ENCODE data around the gene PABPC3. TPM values are rescaled to one million over a fixed set of nuclear protein-coding genes. Genes with fewer than 3 reads are reported as not detected.

Gene PABPC3
- total RNA-seq, 2 donors from 2014 or later, result 0.15 to 0.35 TPM

GRCh38 chr13:25130944-25131343 is 35.0 kb downstream of the PABPC3 start:
- Mint-ChIP-seq H3K36me3 (ENCODE audit: low read depth) (no peaks in the 10 kb centered on the region), H3K27ac (no peak overlapping the region)
- H3K4me3 ChIP-seq (ENCODE audit: low read length), result no peak overlapping the region

DNA sequence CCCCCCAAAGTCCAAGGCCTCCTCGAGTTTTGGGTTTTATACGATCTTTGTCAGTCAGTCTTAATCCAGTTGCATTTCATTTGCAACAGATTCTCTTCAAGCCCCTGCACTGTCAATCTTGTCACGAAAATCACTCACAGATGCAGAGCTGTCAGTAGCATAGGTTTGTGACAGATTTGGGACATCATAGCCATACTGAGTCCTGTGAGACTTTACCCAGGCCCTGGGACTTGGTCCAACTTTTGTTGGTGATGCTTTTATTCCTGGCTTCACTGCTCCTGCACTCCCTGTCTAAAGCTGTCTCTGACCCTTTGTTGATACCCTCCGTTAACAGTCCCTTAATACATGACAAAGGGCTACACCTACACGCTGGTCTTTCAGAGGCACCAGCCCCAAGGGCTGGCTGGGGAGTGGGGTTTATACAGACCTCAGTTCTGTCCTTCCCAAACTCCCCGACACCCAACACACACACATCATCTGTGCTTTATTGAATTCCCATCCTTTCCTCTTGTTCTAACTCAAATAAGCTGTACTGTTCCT is 36.0 kb downstream of the PABPC3 start:
- Mint-ChIP-seq H3K9me3 (peaks cover 17% of the 10 kb centered on the region), H3K27me3 (ENCODE audit: insufficient read depth) (peaks cover 4% of the 10 kb centered on the region), H3K36me3 (ENCODE audit: low read depth) (no peaks in the 10 kb centered on the region), H3K4me3 (no peak overlapping the region), H3K4me1 (peaks cover 9% of the 10 kb centered on the region), H3K27ac (no peak overlapping the region)
- Histone ChIP-seq H3K9ac (ENCODE audit: extremely low read depth, low read length, poor library complexity, severe bottlenecking) (no peak overlapping the region), H3K4me1 (ENCODE audit: control insufficient read depth, insufficient read depth, low read length) (no peaks in the 10 kb centered on the region), H3K36me3 (ENCODE audit: control insufficient read depth, insufficient read depth, low read length) (no peaks in the 10 kb centered on the region), H3K9me3 (ENCODE audit: control insufficient read depth, low read length) (peaks cover 11% of the 10 kb centered on the region), H3K27me3 (ENCODE audit: control insufficient read depth, insufficient read depth, low read length, poor library complexity, severe bottlenecking) (no peaks in the 10 kb centered on the region), H3K4me3 (ENCODE audit: low read length) (no peak overlapping the region), H3K27ac (ENCODE audit: low read depth, low read length) (no peak overlapping the region)
- WGBS, 2 experiments (ENCODE audit: insufficient coverage in 1 of 2, insufficient read length in 1 of 2), result 65 to 75% methylated on average over 4 to 6 of the region's 6 CpGs
- no peak for TF ChIP-seq CTCF (conservative IDR thresholded peaks at IDR 0.05)
- DNase-seq, result no peak

More at GRCh38 chr13:25130944-25131343, 35.0 kb downstream of the PABPC3 start:
- 80 to 100% methylated on average over 2 to 3 of the region's 3 CpGs for WGBS, 2 experiments (ENCODE audit: insufficient coverage in 1 of 2, insufficient read length in 1 of 2)
- Mint-ChIP-seq H3K9me3 (peaks cover 19% of the 10 kb centered on the region), H3K27me3 (ENCODE audit: insufficient read depth) (peaks cover 4% of the 10 kb centered on the region), H3K4me3 (no peak overlapping the region), H3K4me1 (peaks cover under 1% of the 10 kb centered on the region)
- Histone ChIP-seq H3K4me1 (ENCODE audit: control insufficient read depth, insufficient read depth, low read length) (no peaks in the 10 kb centered on the region), H3K9ac (ENCODE audit: extremely low read depth, low read length, poor library complexity, severe bottlenecking) (no peak overlapping the region), H3K27ac (ENCODE audit: low read depth, low read length) (no peak overlapping the region), H3K36me3 (ENCODE audit: control insufficient read depth, insufficient read depth, low read length) (no peaks in the 10 kb centered on the region), H3K9me3 (ENCODE audit: control insufficient read depth, low read length) (peaks cover 11% of the 10 kb centered on the region), H3K27me3 (ENCODE audit: control insufficient read depth, insufficient read depth, low read length, poor library complexity, severe bottlenecking) (no peaks in the 10 kb centered on the region)
- no peak for TF ChIP-seq CTCF (conservative IDR thresholded peaks at IDR 0.05)
- no peak for DNase-seq

GRCh38 chr13:25132751-25133390 is 36.9 kb downstream of the PABPC3 start:
- no peak for DNase-seq
- Mint-ChIP-seq H3K4me3 (no peak overlapping the region), H3K27me3 (ENCODE audit: insufficient read depth) (peaks cover 4% of the 10 kb centered on the region), H3K36me3 (ENCODE audit: low read depth) (no peaks in the 10 kb centered on the region), H3K9me3 (peaks cover 16% of the 10 kb centered on the region), H3K27ac (no peak overlapping the region), H3K4me1 (peaks cover 17% of the 10 kb centered on the region)
- Histone ChIP-seq H3K4me1 (ENCODE audit: control insufficient read depth, insufficient read depth, low read length) (no peaks in the 10 kb centered on the region), H3K27me3 (ENCODE audit: control insufficient read depth, insufficient read depth, low read length, poor library complexity, severe bottlenecking) (no peaks in the 10 kb centered on the region), H3K36me3 (ENCODE audit: control insufficient read depth, insufficient read depth, low read length) (no peaks in the 10 kb centered on the region), H3K9me3 (ENCODE audit: control insufficient read depth, low read length) (peaks cover 11% of the 10 kb centered on the region), H3K27ac (ENCODE audit: low read depth, low read length) (no peak overlapping the region), H3K4me3 (ENCODE audit: low read length) (no peak overlapping the region), H3K9ac (ENCODE audit: extremely low read depth, low read length, poor library complexity, severe bottlenecking) (no peak overlapping the region)
- TF ChIP-seq CTCF (conservative IDR thresholded peaks at IDR 0.05), result no peak
- 82 to 92% methylated on average over 2 to 5 of the region's 5 CpGs for WGBS, 2 experiments (ENCODE audit: insufficient coverage in 1 of 2, insufficient read length in 1 of 2)

Measured in endodermal cell (in vitro differentiated cells).